Esophagus squamous epithelium (tissue), 5 donors: ENCODE results near the gene ANXA10. TPM values are rescaled to one million over a fixed set of nuclear protein-coding genes. Genes with fewer than 3 reads are reported as not detected.

Experiments
- DNase-seq: peaks from one replicate; lab custom pipeline; 2025; lab: John Stamatoyannopoulos, UW
- H3K27ac ChIP-seq, 4 donors: fragments of 200-600 bp; sonication (generic); one replicate each; pipeline ENCODE4 v1.5.1; 2016 to 2019; ENCODE audit warnings: mild to moderate bottlenecking in 1 of 4
- H3K27me3 ChIP-seq, 4 donors: fragments of 200-600 bp; sonication (generic); 1 replicate in 3 of 4; 2 replicates in 1 of 4; pipeline versions ENCODE4 v1.5.1 to v1.6.0; 2017 to 2021; ENCODE audit warnings: antibody characterized with exemption in 1 of 4
- H3K36me3 ChIP-seq, 3 donors: fragments of 200-600 bp; sonication (generic); one replicate each; pipeline ENCODE4 v1.5.1; 2016 to 2019
- H3K4me1 ChIP-seq, 3 donors: fragments of 200-600 bp; sonication (generic); one replicate each; pipeline ENCODE4 v1.5.1; 2017 to 2019
- H3K4me3 ChIP-seq, 4 donors: fragments of 200-600 bp; sonication (generic); 1 replicate in 3 of 4; 2 replicates in 1 of 4; pipeline ENCODE4 v1.5.1; 2016 to 2019; ENCODE audit warnings: mild to moderate bottlenecking in 2 of 4, moderate library complexity in 1 of 4
- H3K9me3 ChIP-seq, 3 donors: fragments of 200-600 bp; sonication (generic); one replicate each; pipeline ENCODE4 v1.5.1; 2016 to 2019
- POLR2A ChIP-seq, 4 donors: fragments of 450-650 bp; IDR thresholded peaks; one replicate each; pipeline ENCODE4 v1.6.1; 2017; ENCODE audit warnings: antibody characterized with exemption in 4 of 4, mild to moderate bottlenecking in 4 of 4, moderate library complexity in 3 of 4
- whole genome bisulfite sequencing, 2 donors: methylation state at CpG; one replicate each; pipeline ENCODE4 v1.1.5; 2018; 5-methylcytosine and 5-hydroxymethylcytosine counted together
- intact Hi-C: fragments of 100-400 bp; cut with DNase I; formaldehyde crosslinking; loops from one replicate; pipeline ENCODE4 v1.15.0; 2022
- total RNA-seq, 4 donors: library from RNA; depleted of rRNA; stranded (reverse); fragments of >200 nt; gene quantifications; one replicate each; pipeline ENCODE4 v1.1.0, GENCODE V29; 2016
- TF ChIP-seq, protein P1 (sequence below), 6 experiments: fragments of 450-650 bp in 4 of 6; fragments of 200-600 bp in 2 of 6; sonication (generic) in 2 of 6; IDR thresholded peaks; one replicate each; pipeline ENCODE4 v1.5.1; 2016 to 2019; ENCODE audit warnings: antibody characterized with exemption in 6 of 6, mild to moderate bottlenecking in 4 of 6, moderate library complexity in 4 of 6
- donor health status: DM: yes; HTN: yes; CAD: no.

Gene ANXA10
- total RNA-seq, 4 donors from 2014 or later, result 0.18 to 0.19 TPM; not detected in 2

DNA sequence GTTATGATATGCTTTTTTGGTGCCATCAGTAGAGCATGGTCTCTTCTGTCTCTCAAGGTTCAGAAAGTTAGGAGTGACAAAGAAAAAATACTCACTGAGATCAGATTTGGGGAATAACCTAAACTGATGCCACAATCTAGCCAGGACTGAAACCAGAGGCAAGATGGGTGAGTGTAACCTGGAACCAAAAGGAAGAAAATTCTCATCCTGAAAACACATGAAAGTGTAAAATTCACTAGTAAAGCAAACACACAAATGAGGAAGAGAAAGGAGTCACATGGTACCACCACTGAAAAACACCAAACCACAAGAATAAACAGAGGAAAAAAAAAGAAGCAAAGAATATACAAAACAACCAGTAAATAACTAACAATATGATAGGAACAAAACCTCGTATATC, 96.4 kb downstream of the ANXA10 start:
- no peak overlapping the region for H3K27ac ChIP-seq
- DNase-seq, result no peak
- no peaks in the 10 kb centered on the region for H3K4me1 ChIP-seq
- no peaks in the 10 kb centered on the region for H3K27me3 ChIP-seq
- 74 to 95% methylated on average over 1 of the region's 1 CpG for WGBS, 2 donors
- H3K36me3 ChIP-seq, result no peaks in the 10 kb centered on the region
- no peak for TF ChIP-seq POLR2A (IDR thresholded peaks at IDR 0.05)
- TF ChIP-seq, protein P1, sequence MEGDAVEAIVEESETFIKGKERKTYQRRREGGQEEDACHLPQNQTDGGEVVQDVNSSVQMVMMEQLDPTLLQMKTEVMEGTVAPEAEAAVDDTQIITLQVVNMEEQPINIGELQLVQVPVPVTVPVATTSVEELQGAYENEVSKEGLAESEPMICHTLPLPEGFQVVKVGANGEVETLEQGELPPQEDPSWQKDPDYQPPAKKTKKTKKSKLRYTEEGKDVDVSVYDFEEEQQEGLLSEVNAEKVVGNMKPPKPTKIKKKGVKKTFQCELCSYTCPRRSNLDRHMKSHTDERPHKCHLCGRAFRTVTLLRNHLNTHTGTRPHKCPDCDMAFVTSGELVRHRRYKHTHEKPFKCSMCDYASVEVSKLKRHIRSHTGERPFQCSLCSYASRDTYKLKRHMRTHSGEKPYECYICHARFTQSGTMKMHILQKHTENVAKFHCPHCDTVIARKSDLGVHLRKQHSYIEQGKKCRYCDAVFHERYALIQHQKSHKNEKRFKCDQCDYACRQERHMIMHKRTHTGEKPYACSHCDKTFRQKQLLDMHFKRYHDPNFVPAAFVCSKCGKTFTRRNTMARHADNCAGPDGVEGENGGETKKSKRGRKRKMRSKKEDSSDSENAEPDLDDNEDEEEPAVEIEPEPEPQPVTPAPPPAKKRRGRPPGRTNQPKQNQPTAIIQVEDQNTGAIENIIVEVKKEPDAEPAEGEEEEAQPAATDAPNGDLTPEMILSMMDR (IDR thresholded peaks at IDR 0.05), result no peak
- H3K9me3 ChIP-seq, result no peaks in the 10 kb centered on the region
- no peak overlapping the region for H3K4me3 ChIP-seq
- intact Hi-C loops, result no loop called here

DNA sequence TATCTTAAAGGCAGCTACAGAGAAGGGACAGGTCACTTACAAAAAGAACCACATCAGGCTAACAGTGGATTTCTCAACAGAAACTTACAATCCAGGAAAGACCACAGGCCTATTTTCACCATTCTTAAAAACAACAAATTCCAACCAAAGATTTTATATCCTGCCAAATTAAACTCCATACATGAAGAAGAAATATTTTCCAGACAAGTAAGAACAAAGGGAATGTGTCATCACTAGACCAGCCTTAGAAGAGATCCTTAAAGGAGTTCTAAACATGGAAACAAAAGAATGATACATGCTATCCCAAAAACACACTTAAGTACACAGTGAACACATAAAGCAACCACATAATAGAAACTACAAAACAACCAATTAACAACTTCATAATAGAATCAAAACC, 105.6 kb downstream of the ANXA10 start:
- Histone ChIP-seq H3K4me3 (no peak overlapping the region), H3K9me3 (peaks cover 0 to 6% (median 6%) of the 10 kb centered on the region in 3 donors), H3K4me1 (no peaks in the 10 kb centered on the region), H3K27me3 (no peaks in the 10 kb centered on the region), H3K36me3 (no peaks in the 10 kb centered on the region), H3K27ac (no peak overlapping the region)
- TF ChIP-seq POLR2A (IDR thresholded peaks at IDR 0.05), result no peak
- TF ChIP-seq, protein P1 (IDR thresholded peaks at IDR 0.05), result no peak
- intact Hi-C loops, result no loop called here
- DNase-seq, result no peak

DNA sequence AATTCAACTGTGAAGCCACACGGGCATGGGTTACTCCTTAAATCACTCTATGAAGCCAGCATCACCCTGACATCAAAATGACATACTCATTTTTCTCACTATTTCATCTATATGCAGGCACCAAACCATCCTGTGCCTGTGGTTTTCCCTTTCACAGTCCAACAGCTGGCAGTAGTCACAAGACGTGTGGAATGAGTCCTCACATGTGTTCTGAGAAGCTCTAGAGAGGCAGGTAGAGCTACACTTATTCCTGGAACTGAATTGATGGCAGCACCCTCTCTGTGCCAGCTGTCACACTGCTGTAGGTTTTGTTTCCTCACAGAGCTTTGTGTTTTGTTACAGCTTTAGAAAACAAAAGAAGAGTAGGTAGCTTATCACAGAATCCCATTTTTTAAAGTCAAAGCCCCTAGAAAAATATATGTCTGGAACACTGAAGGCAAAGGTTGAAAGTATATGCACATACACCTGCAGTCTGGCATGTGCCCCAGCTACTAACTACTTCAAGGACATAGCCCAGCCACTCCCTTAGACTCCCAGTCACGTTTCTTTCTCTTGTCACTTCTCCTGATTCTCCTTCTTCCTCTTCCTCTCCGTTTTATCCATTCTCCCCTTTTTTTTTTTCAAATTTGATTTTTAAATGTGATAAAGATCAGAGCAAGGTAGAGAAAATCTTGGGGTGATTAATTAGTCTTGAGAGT, 107.1 kb downstream of the ANXA10 start:
- TF ChIP-seq, protein P1 (IDR thresholded peaks at IDR 0.05), result no peak
- TF ChIP-seq POLR2A (IDR thresholded peaks at IDR 0.05), result no peak
- Histone ChIP-seq H3K9me3 (peaks cover 0 to 19% (median 17%) of the 10 kb centered on the region in 3 donors), H3K27me3 (no peaks in the 10 kb centered on the region), H3K4me3 (no peak overlapping the region), H3K36me3 (no peaks in the 10 kb centered on the region), H3K4me1 (no peaks in the 10 kb centered on the region), H3K27ac (no peak overlapping the region)
- no peak for DNase-seq
- intact Hi-C loops, result no loop called here
- WGBS, 2 donors, result 38 to 45% methylated on average over 4 of the region's 4 CpGs

DNA sequence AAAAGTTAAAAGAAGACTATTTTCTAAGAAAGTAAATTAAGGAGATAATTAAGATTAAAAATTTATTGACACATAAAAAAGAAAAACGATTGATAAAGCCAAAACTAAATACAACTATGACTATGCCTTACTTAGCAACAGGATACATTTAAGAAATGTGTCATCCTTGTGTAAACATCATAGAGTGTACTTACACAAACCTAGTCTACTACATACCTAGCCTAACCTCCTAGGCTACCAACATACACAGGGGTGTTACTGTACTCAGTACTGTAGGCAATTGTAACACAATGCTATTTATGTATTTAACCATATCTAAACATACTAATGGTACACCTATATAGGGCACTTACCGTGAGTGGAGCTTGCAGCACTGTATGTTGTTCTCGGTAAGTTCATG, 108.3 kb downstream of the ANXA10 start:
- TF ChIP-seq POLR2A (IDR thresholded peaks at IDR 0.05), result no peak
- TF ChIP-seq, protein P1 (IDR thresholded peaks at IDR 0.05), result no peak

DNA sequence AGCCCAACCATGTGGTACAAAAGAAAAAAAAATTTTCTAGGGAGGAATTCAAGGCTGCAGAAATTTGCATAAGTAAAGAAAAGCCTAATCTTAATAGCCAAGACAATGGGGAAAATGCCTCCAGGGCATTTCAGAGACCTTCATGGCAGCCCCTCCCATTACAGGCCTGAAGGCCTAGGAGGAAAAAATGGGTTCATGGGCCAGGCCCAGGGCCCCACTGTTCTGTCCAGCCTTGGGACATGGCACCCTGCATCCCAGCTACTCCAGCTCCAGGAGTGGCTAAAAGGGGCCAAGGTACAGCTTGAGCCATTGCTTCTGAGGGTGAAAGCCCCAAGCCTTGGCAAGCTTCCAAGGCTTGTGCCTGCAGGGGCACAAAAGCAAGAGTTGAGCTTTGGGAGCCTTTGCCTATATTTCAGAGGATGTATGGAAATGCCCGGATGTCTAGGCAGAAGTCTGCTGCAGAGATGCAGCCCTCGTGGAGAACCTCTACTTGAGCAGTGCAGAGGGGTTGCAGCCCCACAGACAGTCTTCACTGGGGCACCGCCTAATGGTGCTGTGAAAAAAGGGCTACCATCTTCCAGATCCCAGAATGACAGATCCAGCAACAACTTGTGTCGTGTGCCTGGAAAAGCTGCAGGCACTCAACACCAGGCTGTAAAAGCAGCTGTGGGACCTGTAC, 111.0 kb downstream of the ANXA10 start:
- Histone ChIP-seq H3K36me3 (no peaks in the 10 kb centered on the region), H3K9me3 (peaks cover 0 to 23% (median 19%) of the 10 kb centered on the region in 3 donors), H3K27ac (no peak overlapping the region), H3K4me3 (no peak overlapping the region), H3K4me1 (no peaks in the 10 kb centered on the region), H3K27me3 (no peaks in the 10 kb centered on the region)
- 87 to 100% methylated on average over 1 to 3 of the region's 4 CpGs for WGBS, 2 donors
- TF ChIP-seq, protein P1 (IDR thresholded peaks at IDR 0.05), result no peak
- TF ChIP-seq POLR2A (IDR thresholded peaks at IDR 0.05), result no peak
- intact Hi-C loops, result no loop called here
- no peak for DNase-seq

More for the DNA sequence above, 108.3 kb downstream of the ANXA10 start:
- WGBS, 2 donors, result 58 to 62% methylated on average over 3 of the region's 3 CpGs
- DNase-seq, result no peak
- no peaks in the 10 kb centered on the region for H3K36me3 ChIP-seq
- H3K27ac ChIP-seq, result no peak overlapping the region
- H3K4me3 ChIP-seq, result no peak overlapping the region
- peaks cover 0 to 23% (median 19%) of the 10 kb centered on the region in 3 donors for H3K9me3 ChIP-seq
- intact Hi-C loops, result no loop called here
- no peaks in the 10 kb centered on the region for H3K4me1 ChIP-seq
- no peaks in the 10 kb centered on the region for H3K27me3 ChIP-seq
